Suprapubic skin (tissue), 3 donors: ENCODE data around the gene SLC34A1.

Source experiments
- EP300 ChIP-seq: sonication (generic); formaldehyde crosslinking; IDR thresholded peaks from one replicate; pipeline ENCODE4 v1.6.1; 2017; ENCODE audit warnings: antibody characterized with exemption
- POLR2A ChIP-seq, 2 donors: fragments of 450-650 bp; IDR thresholded peaks; one replicate each; pipeline ENCODE4 v1.6.1; 2017; ENCODE audit warnings: antibody characterized with exemption in 2 of 2, mild to moderate bottlenecking in 2 of 2, moderate library complexity in 2 of 2
- TF ChIP-seq, protein P1 (sequence below), 2 donors: fragments of 200-600 bp in 1 of 2; fragments of 450-650 bp in 1 of 2; sonication (generic) in 1 of 2; IDR thresholded peaks; one replicate each; pipeline ENCODE4 v1.5.1; 2016 to 2019; ENCODE audit warnings: antibody characterized with exemption in 2 of 2, mild to moderate bottlenecking in 1 of 2, moderate library complexity in 1 of 2

DNA sequence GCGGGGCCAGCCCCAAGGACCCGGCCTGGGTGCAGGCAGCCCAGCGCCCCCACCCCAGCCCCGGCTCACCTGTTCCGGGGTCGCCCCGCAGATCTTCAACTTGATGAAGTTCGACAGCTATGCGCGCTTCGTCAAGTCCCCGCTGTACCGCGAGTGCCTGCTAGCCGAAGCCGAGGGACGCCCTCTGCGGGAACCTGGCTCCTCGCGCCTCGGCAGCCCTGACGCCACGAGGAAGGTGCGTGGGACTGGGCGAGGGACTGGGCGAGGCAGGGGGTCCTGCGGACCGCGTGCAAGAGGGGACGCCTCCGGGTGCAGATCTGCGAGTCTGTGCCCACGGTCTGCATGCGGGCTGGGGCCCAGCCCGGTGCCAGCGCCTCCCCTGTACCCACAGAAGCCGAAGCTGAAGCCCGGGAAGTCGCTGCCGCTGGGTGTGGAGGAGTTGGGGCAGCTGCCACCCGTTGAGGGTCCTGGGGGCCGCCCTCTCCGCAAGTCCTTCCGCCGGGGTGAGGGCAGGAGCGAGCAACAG, 16.8 kb upstream of the SLC34A1 start:
- no peak for TF ChIP-seq POLR2A (IDR thresholded peaks at IDR 0.05)
- TF ChIP-seq, protein P1, sequence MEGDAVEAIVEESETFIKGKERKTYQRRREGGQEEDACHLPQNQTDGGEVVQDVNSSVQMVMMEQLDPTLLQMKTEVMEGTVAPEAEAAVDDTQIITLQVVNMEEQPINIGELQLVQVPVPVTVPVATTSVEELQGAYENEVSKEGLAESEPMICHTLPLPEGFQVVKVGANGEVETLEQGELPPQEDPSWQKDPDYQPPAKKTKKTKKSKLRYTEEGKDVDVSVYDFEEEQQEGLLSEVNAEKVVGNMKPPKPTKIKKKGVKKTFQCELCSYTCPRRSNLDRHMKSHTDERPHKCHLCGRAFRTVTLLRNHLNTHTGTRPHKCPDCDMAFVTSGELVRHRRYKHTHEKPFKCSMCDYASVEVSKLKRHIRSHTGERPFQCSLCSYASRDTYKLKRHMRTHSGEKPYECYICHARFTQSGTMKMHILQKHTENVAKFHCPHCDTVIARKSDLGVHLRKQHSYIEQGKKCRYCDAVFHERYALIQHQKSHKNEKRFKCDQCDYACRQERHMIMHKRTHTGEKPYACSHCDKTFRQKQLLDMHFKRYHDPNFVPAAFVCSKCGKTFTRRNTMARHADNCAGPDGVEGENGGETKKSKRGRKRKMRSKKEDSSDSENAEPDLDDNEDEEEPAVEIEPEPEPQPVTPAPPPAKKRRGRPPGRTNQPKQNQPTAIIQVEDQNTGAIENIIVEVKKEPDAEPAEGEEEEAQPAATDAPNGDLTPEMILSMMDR (IDR thresholded peaks at IDR 0.05), result no peak
- no peak for TF ChIP-seq EP300
